GM12801 (cell line): ENCODE data around the gene PRKN.

Experiments
- CTCF ChIP-seq: IDR thresholded peaks from one replicate; pipeline ENCODE4 v1.5.1; 2011; ENCODE audit warnings: control low read depth; ENCODE audit not compliant: insufficient read length; ENCODE audit errors: extremely low read depth

PRKN gene

GRCh38 chr6:161948462-161948861 is 779.1 kb downstream of the PRKN start:
- TF ChIP-seq CTCF = no peak

GRCh38 chr6:161947371-161947770 is 780.2 kb downstream of the PRKN start:
- no peak for TF ChIP-seq CTCF

GRCh38 chr6:161946461-161946860 is 781.1 kb downstream of the PRKN start:
- TF ChIP-seq CTCF = no peak

- TF ChIP-seq CTCF = no peak
These were observed 784.0 kb downstream of the PRKN start for GRCh38 chr6:161943561-161943960.

- no peak for TF ChIP-seq CTCF
These were observed 786.0 kb downstream of the PRKN start for GRCh38 chr6:161941565-161941964.

- no peak for TF ChIP-seq CTCF
These were observed 787.0 kb downstream of the PRKN start for GRCh38 chr6:161940519-161940918.

- TF ChIP-seq CTCF = no peak
These were observed 801.2 kb downstream of the PRKN start for GRCh38 chr6:161926324-161926723.
